Liver (tissue), 9 donors: ENCODE measurements around the gene C3orf22. TPM values are rescaled to one million over a fixed set of nuclear protein-coding genes. Genes with fewer than 3 reads are reported as not detected.

ENCODE experiments used
- DNase-seq: peaks from one replicate; pipeline ENCODE4 v3.0.0-alpha.2; 2017; ENCODE audit warnings: low spot score
- H3K27ac ChIP-seq, 2 donors: one replicate each; pipeline ENCODE4 v1.7.0; 2013; ENCODE audit warnings: inconsistent platforms in 2 of 2, low read length in 2 of 2, control low read depth in 1 of 2, low read depth in 1 of 2, mild to moderate bottlenecking in 1 of 2
- H3K27me3 ChIP-seq, 4 donors: one replicate each; pipeline versions ENCODE4 v1.6.1 to v1.7.0; 2013; ENCODE audit warnings: low read length in 3 of 4, inconsistent platforms in 1 of 4, mild to moderate bottlenecking in 1 of 4, moderate library complexity in 1 of 4; ENCODE audit not compliant: control insufficient read depth in 4 of 4, insufficient read depth in 4 of 4
- H3K36me3 ChIP-seq, 4 donors: one replicate each; pipeline versions ENCODE4 v1.6.1 to v1.7.0; 2013; ENCODE audit warnings: low read length in 3 of 4, mild to moderate bottlenecking in 3 of 4, low read depth in 1 of 4, moderate library complexity in 1 of 4; ENCODE audit not compliant: control insufficient read depth in 4 of 4, insufficient read depth in 3 of 4
- H3K4me1 ChIP-seq, 4 donors: one replicate each; pipeline versions ENCODE4 v1.6.1 to v1.7.0; 2013; ENCODE audit warnings: low read length in 3 of 4, mild to moderate bottlenecking in 3 of 4, moderate library complexity in 1 of 4; ENCODE audit not compliant: control insufficient read depth in 4 of 4, insufficient read depth in 4 of 4
- H3K4me3 ChIP-seq, 3 donors: one replicate each; pipeline versions ENCODE4 v1.6.1 to v1.7.0; 2013; ENCODE audit warnings: low read length in 3 of 3, control low read depth in 1 of 3, low read depth in 1 of 3, mild to moderate bottlenecking in 1 of 3
- H3K9ac ChIP-seq, 2 donors: one replicate each; pipeline ENCODE4 v1.7.0; 2013; ENCODE audit warnings: low read length in 2 of 2, mild to moderate bottlenecking in 2 of 2, moderate library complexity in 2 of 2, control low read depth in 1 of 2, low read depth in 1 of 2
- H3K9me3 ChIP-seq, 4 donors: one replicate each; pipeline versions ENCODE4 v1.6.1 to v1.7.0; 2013; ENCODE audit warnings: low read length in 3 of 4; ENCODE audit not compliant: control insufficient read depth in 4 of 4
- CTCF ChIP-seq: fragments of 150-350 bp; IDR thresholded peaks from 2 replicates; pipeline ENCODE4 v1.5.1; 2017; ENCODE audit warnings: improper control_type of control experiment, low read depth, low read length; ENCODE audit not compliant: missing input control
- EGR1 ChIP-seq, 2 donors: IDR thresholded peaks; 2 replicates each; pipeline ENCODE4 v1.6.1; 2016 to 2018; ENCODE audit warnings: antibody characterized with exemption in 2 of 2, low read depth in 2 of 2
- FOXA1 ChIP-seq: IDR thresholded peaks from 2 replicates; pipeline ENCODE4 v1.6.1; 2016; ENCODE audit warnings: antibody characterized with exemption
- FOXA2 ChIP-seq: IDR thresholded peaks from 2 replicates; pipeline ENCODE4 v1.6.1; 2016; ENCODE audit warnings: antibody characterized with exemption
- GABPA ChIP-seq, 2 donors: IDR thresholded peaks in 1 of 2; conservative IDR thresholded peaks in 1 of 2; 2 replicates each; pipeline ENCODE4 v1.6.1; 2016; ENCODE audit warnings: antibody characterized with exemption in 2 of 2, mild to moderate bottlenecking in 1 of 2, moderate library complexity in 1 of 2
- HNF4A ChIP-seq, 2 donors: conservative IDR thresholded peaks; 2 replicates each; pipeline ENCODE4 v1.6.1; 2016; ENCODE audit warnings: antibody characterized with exemption in 2 of 2, mild to moderate bottlenecking in 2 of 2
- HNF4G ChIP-seq: IDR thresholded peaks from 2 replicates; pipeline ENCODE4 v1.6.1; 2016; ENCODE audit warnings: antibody characterized with exemption
- JUND ChIP-seq, 2 donors: IDR thresholded peaks; 2 replicates each; pipeline ENCODE4 v1.6.1; 2016; ENCODE audit warnings: antibody characterized with exemption in 2 of 2
- MAX ChIP-seq: IDR thresholded peaks from 2 replicates; pipeline ENCODE4 v1.6.1; 2016; ENCODE audit warnings: antibody characterized with exemption
- NR2F2 ChIP-seq: IDR thresholded peaks from 2 replicates; pipeline ENCODE4 v1.6.1; 2016; ENCODE audit warnings: antibody characterized with exemption
- RAD21 ChIP-seq, 2 donors: IDR thresholded peaks; 2 replicates each; pipeline ENCODE4 v1.6.1; 2016; ENCODE audit warnings: antibody characterized with exemption in 2 of 2, mild to moderate bottlenecking in 2 of 2
- REST ChIP-seq: IDR thresholded peaks from 2 replicates; pipeline ENCODE4 v1.6.1; 2016; ENCODE audit warnings: antibody characterized with exemption, mild to moderate bottlenecking
- RXRA ChIP-seq, 2 donors: IDR thresholded peaks; 2 replicates each; pipeline ENCODE4 v1.6.1; 2017 to 2018; ENCODE audit warnings: antibody characterized with exemption in 2 of 2, mild to moderate bottlenecking in 1 of 2
- SP1 ChIP-seq: IDR thresholded peaks from 2 replicates; pipeline ENCODE4 v1.6.1; 2018; ENCODE audit warnings: antibody characterized with exemption, mild to moderate bottlenecking
- TAF1 ChIP-seq: conservative IDR thresholded peaks from 2 replicates; pipeline ENCODE4 v1.6.1; 2016; ENCODE audit warnings: antibody characterized with exemption, mild to moderate bottlenecking
- YY1 ChIP-seq: IDR thresholded peaks from 2 replicates; pipeline ENCODE4 v1.6.1; 2016; ENCODE audit warnings: antibody characterized with exemption, mild to moderate bottlenecking
- WGBS: extraction: QIAGEN DNeasy Blood & Tissue Kit; methylation state at CpG from one replicate; pipeline ENCODE4 v1.1.7; 2013; 5-methylcytosine and 5-hydroxymethylcytosine counted together
- polyA plus RNA-seq, 2 donors: library from polyadenylated mRNA; stranded (reverse) in 1 of 2; unstranded in 1 of 2; fragments of 200-250 nt in 1 of 2; fragments of >200 nt in 1 of 2; fragmentation: Nextera tagmentation in 1 of 2; extraction: Ambion mirVana in 1 of 2; gene quantifications; one replicate each; pipeline versions ENCODE4 v1.2.1 to v1.2.3, GENCODE V29; 2013 to 2015
- total RNA-seq, 2 donors: library from RNA; depleted of rRNA; stranded (reverse); fragments of >200 nt; gene quantifications; one replicate each; pipeline ENCODE4 v1.2.3, GENCODE V29; 2014
- TF ChIP-seq, protein P1 (sequence below): IDR thresholded peaks from 2 replicates; pipeline ENCODE4 v1.6.1; 2016; ENCODE audit warnings: antibody characterized with exemption
- TF ChIP-seq, protein P2 (sequence below): IDR thresholded peaks from 2 replicates; pipeline ENCODE4 v1.6.1; 2016; ENCODE audit warnings: antibody characterized with exemption
- donor health status: healthy.
- donor health status: healthy.
- donor health status: healthy.
- donor health status: healthy.
- donor health status: healthy.

C3orf22 gene
- total and polyA plus RNA-seq, 4 donors, result not detected

GRCh38 chr3:126519506-126520455, 39.0 kb downstream of the C3orf22 start:
- DNase-seq, result no peak
- H3K9me3 ChIP-seq, result no peaks in the 10 kb centered on the region
- H3K4me3 ChIP-seq, result no peak overlapping the region
- no peak for TF ChIP-seq GABPA (IDR thresholded peaks at IDR 0.05 in 1 of 2, conservative IDR thresholded peaks at IDR 0.05 in 1 of 2)
- H3K9ac ChIP-seq, result no peak overlapping the region
- no peaks in the 10 kb centered on the region for H3K27me3 ChIP-seq
- H3K4me1 ChIP-seq, result peaks cover 16 to 78% (median 52%) of the 10 kb centered on the region in 4 donors
- WGBS, result 87% methylated on average over 10 of the region's 10 CpGs
- H3K36me3 ChIP-seq, result no peaks in the 10 kb centered on the region
- peak overlapping the region in 1 of 2 donors; percentile 15 for H3K27ac ChIP-seq

DNA sequence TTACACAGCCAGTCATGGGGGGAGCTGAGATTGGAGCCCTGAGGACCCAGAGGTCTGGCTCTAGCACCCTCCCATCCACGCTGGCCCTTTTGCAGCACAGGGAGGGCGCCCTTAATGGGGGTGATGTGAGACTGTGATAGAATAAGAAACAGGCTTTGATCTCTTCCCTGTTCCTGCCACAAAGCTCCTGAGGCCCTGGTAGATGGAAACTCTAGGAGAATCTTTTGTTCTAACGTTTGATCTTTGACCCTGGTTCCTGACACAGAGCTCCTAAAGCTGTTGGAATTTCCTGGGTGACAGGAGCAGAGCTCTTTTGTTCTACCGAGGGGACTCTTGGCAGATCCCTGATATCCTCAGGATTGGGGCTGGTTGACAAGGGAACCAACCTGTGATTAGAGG, 40.0 kb downstream of the C3orf22 start:
- peak in 1 of 2 donors; percentile 2 for TF ChIP-seq RXRA (IDR thresholded peaks at IDR 0.05)
- TF ChIP-seq NR2F2, result no peak
- H3K27me3 ChIP-seq, result no peaks in the 10 kb centered on the region
- H3K4me1 ChIP-seq, result peaks cover 16 to 86% (median 61%) of the 10 kb centered on the region in 4 donors
- no peak for DNase-seq
- H3K4me3 ChIP-seq, result no peak overlapping the region
- no peaks in the 10 kb centered on the region for H3K36me3 ChIP-seq
- WGBS, result 55% methylated on average over 4 of the region's 4 CpGs
- no peak overlapping the region for H3K9ac ChIP-seq
- H3K27ac ChIP-seq, result peak overlapping the region; percentile 31 to 87
- H3K9me3 ChIP-seq, result no peaks in the 10 kb centered on the region

- H3K4me1 ChIP-seq, result peaks cover 20 to 86% (median 62%) of the 10 kb centered on the region in 4 donors
- H3K4me3 ChIP-seq, result no peak overlapping the region
- no peaks in the 10 kb centered on the region for H3K27me3 ChIP-seq
- DNase-seq, result peak; percentile 47
- H3K9ac ChIP-seq, result peak overlapping the region in 1 of 2 donors; percentile 4
- no peaks in the 10 kb centered on the region for H3K36me3 ChIP-seq
- no peaks in the 10 kb centered on the region for H3K9me3 ChIP-seq
- H3K27ac ChIP-seq, result peak overlapping the region; percentile 73 to 87
- 44% methylated on average over 15 of the region's 15 CpGs for WGBS
- TF ChIP-seq MAX, result peak; percentile 79
- no peak for TF ChIP-seq HNF4G
- peak; percentile 46 for TF ChIP-seq FOXA1
- no peak for TF ChIP-seq NR2F2
- TF ChIP-seq, protein P1, sequence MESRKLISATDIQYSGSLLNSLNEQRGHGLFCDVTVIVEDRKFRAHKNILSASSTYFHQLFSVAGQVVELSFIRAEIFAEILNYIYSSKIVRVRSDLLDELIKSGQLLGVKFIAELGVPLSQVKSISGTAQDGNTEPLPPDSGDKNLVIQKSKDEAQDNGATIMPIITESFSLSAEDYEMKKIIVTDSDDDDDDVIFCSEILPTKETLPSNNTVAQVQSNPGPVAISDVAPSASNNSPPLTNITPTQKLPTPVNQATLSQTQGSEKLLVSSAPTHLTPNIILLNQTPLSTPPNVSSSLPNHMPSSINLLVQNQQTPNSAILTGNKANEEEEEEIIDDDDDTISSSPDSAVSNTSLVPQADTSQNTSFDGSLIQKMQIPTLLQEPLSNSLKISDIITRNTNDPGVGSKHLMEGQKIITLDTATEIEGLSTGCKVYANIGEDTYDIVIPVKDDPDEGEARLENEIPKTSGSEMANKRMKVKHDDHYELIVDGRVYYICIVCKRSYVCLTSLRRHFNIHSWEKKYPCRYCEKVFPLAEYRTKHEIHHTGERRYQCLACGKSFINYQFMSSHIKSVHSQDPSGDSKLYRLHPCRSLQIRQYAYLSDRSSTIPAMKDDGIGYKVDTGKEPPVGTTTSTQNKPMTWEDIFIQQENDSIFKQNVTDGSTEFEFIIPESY, result peak; percentile 20
- TF ChIP-seq EGR1 (IDR thresholded peaks at IDR 0.05; ENCODE audit: low read depth in 2 of 2), result no peak
- TF ChIP-seq CTCF, result no peak
- TF ChIP-seq REST, result no peak
- TF ChIP-seq SP1, result peak; percentile 44
- TF ChIP-seq RAD21 (IDR thresholded peaks at IDR 0.05), result peak in 1 of 2 donors; percentile 2
- TF ChIP-seq JUND (IDR thresholded peaks at IDR 0.05), result no peak
- peak; percentile 54 to 87 for TF ChIP-seq RXRA (IDR thresholded peaks at IDR 0.05)
- peak; percentile 47 for TF ChIP-seq FOXA2
- no peak for TF ChIP-seq TAF1
- TF ChIP-seq HNF4A (conservative IDR thresholded peaks at IDR 0.05), result peak; percentile 52 to 83
- TF ChIP-seq YY1, result peak; percentile 50
- no peak for TF ChIP-seq GABPA (IDR thresholded peaks at IDR 0.05 in 1 of 2, conservative IDR thresholded peaks at IDR 0.05 in 1 of 2)
- TF ChIP-seq, protein P2, sequence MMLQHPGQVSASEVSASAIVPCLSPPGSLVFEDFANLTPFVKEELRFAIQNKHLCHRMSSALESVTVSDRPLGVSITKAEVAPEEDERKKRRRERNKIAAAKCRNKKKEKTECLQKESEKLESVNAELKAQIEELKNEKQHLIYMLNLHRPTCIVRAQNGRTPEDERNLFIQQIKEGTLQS, result no peak
Observed at GRCh38 chr3:126517986-126518778, 40.5 kb downstream of the C3orf22 start.
